NCI-H345 (cell line): ENCODE measurements around the gene IL17RC.
A peak's percentile ranks its signal among the peaks of the same experiment; 100 is the strongest.
"Not testable (repeated sequence)": the region's sequence is repeated elsewhere in the genome, so short reads cannot be mapped to it uniquely, and the experiment has no call there.

ENCODE experiments used
- DNase-seq: peaks from one replicate; lab custom pipeline; 2025; lab: John Stamatoyannopoulos, UW

The IL17RC gene

DNA sequence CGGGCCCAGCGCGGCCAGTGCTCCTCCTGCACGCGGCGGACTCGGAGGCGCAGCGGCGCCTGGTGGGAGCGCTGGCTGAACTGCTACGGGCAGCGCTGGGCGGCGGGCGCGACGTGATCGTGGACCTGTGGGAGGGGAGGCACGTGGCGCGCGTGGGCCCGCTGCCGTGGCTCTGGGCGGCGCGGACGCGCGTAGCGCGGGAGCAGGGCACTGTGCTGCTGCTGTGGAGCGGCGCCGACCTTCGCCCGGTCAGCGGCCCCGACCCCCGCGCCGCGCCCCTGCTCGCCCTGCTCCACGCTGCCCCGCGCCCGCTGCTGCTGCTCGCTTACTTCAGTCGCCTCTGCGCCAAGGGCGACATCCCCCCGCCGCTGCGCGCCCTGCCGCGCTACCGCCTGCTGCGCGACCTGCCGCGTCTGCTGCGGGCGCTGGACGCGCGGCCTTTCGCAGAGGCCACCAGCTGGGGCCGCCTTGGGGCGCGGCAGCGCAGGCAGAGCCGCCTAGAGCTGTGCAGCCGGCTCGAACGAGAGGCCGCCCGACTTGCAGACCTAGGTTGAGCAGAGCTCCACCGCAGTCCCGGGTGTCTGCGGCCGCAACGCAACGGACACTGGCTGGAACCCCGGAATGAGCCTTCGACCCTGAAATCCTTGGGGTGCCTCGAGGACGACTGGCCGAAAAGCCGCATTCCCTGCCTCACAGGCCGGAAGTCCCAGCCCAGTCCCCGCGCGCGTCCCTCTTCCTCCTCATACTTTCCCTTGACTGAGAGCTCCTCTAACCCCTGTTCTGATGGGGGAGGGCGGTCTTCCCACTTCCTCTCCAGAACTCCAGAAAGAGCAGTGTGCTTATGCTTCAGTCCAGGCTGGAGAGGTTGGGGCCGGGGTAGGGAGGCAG is 1.4 kb upstream of the IL17RC start:
- peak; percentile 15 for DNase-seq

DNA sequence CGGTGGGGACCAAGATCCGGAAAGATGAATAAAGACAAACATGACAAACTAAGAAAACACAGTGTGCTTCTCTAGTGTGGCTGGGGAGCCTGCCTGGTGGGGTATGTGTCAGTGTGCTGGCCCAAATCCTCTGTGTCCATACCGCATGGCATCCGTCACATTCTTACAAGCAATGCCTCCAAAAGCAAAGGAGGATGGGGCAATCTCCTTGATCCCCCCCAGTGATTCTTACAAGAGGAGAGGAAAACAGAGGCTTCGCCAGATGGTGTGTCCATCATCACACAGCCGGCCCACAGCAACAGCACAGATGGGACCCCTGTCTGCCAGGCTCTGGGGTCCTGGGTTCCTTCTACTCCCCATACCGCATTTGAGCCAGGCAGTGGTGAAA is 558 bp upstream of the IL17RC start:
- no peak for DNase-seq

DNA sequence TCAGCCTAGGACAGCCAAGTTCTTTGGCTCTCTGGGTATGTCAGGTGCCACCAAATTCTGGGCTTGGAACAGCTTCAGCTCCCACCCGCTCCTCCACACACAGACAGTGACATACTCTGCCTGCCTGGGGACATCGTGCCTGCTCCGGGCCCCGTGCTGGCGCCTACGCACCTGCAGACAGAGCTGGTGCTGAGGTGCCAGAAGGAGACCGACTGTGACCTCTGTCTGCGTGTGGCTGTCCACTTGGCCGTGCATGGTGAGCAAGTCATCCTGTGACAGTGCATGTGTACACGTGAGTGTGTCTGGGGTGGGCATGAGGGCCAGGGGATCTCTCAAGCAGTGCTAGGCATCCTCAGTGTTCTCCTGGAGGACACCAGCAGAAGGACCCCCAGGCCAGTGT is 922 bp downstream of the IL17RC start:
- no peak for DNase-seq

DNA sequence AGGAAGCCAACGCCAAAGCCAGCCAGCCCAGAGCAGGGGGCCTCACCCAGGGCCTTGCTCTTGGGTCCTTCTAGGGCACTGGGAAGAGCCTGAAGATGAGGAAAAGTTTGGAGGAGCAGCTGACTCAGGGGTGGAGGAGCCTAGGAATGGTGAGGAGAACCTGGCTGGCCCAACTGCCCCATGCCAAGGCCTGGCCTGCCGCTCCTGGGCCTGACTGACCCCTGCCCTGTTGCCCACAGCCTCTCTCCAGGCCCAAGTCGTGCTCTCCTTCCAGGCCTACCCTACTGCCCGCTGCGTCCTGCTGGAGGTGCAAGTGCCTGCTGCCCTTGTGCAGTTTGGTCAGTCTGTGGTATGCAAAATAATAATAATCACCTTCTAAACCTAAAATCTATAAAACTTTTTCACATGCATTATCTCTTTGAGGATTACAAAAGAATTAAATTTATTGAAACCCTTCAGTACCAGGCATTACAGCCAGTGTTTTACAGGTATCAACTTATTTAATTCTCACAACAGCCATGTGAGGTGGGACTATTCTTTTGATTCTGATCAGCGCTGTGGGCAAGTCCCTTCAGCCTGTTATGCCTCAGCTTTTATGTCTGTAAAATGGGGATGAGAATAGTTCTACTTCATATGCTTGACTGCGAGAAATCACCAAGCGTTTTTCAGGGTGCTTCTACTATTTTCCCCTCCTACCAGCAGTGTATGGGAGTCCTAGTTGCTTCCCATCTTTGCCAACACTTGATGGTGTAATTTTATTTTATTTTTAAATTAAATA is 1.6 kb downstream of the IL17RC start:
- no peak for DNase-seq

DNA sequence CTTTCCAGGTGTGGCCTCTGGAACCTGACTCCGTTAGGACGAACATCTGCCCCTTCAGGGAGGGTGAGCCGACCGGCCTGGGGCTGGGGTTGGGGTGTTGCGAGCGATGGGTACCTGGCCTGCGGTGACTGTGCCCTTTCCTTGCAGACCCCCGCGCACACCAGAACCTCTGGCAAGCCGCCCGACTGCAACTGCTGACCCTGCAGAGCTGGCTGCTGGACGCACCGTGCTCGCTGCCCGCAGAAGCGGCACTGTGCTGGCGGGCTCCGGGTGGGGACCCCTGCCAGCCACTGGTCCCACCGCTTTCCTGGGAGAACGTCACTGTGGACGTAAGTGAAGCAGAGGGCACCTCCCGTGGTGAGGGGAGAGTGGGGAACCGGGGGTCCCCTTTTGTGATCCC is 11.3 kb downstream of the IL17RC start:
- DNase-seq: no peak

DNA sequence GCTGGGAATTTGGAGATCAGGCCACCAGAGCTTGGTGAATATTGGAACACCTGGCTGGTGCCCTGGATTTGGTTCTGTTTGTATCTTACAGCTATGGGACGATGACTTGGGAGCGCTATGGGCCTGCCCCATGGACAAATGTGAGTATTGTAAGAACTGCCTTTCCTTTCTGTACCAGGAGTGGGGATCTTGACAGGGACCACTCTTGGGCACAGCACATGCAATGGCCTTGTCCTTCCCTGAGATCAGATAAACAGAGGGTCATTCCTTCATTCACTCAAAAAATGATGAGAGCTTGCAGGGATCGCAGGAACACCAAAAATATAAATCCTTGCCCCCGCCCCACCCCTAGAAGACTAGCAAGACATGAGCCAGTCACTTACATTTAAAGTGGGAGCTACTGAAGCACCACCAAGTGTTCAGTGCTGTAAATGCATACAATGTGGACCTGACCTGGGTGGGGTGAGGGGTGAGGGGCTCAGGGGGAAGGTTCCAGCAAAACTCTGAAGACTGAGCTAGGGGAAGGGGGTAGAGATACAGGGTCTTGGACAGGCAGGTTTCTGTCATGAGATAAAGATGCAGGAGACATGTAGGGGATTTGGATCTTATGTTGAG is 14.0 kb downstream of the IL17RC start:
- DNase-seq: no peak

DNA sequence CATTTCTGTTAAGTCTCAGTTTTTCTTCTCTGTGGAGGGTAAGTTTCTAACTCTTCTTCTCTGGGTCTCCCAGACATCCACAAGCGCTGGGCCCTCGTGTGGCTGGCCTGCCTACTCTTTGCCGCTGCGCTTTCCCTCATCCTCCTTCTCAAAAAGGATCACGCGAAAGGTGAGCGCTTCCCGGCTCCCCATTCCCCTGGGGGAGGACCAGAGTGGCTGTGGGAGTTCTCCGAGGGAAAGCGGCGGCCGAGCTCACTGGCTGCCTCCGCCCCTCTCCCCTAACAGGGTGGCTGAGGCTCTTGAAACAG is 15.6 kb downstream of the IL17RC start:
- no peak for DNase-seq

DNA sequence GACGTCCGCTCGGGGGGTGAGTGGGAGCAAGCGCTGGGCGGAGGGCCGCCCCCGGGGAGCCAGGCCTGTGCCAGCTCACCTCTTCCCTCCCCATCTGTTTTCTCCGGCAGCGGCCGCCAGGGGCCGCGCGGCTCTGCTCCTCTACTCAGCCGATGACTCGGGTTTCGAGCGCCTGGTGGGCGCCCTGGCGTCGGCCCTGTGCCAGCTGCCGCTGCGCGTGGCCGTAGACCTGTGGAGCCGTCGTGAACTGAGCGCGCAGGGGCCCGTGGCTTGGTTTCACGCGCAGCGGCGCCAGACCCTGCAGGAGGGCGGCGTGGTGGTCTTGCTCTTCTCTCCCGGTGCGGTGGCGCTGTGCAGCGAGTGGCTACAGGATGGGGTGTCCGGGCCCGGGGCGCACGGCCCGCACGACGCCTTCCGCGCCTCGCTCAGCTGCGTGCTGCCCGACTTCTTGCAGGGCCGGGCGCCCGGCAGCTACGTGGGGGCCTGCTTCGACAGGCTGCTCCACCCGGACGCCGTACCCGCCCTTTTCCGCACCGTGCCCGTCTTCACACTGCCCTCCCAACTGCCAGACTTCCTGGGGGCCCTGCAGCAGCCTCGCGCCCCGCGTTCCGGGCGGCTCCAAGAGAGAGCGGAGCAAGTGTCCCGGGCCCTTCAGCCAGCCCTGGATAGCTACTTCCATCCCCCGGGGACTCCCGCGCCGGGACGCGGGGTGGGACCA is 16.1 kb downstream of the IL17RC start:
- peak; percentile 73 for DNase-seq

DNA sequence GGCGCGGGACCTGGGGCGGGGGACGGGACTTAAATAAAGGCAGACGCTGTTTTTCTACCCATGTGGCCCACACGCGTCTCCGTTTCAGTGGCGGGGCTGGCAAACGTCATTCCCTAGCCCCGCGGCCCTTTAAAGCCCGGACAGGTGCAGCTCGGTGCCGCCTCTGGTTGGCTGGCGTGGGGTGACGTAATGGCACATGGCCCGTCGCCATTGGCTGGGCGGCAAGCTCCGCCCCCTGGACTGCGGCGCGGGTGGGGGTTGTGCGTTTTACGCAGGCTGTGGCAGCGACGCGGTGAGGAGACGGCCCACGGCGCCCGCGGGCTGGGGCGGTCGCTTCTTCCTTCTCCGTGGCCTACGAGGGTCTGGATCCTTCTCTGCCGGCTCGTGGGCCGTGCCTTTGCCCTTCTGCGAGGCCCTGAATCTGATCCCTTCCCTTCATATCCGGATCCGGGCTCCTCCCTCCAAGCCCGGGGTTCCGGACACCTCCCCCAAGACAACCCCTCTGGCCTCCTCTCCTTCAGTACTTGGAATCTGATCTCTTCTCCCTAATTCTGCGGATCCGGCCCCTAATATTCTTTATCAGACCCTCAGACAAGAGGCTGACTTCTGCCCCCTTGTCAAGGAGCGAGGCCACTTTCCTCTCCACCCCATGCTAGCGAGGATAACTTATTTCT is 16.8 kb downstream of the IL17RC start, which contains the start of gene CRELD1:
TSS of gene CRELD1 (plus strand) at position 274 of the 674 bp plus-strand sequence. CDS start 605 bp downstream, outside the sequence.
- peak; percentile 95 for DNase-seq

DNA sequence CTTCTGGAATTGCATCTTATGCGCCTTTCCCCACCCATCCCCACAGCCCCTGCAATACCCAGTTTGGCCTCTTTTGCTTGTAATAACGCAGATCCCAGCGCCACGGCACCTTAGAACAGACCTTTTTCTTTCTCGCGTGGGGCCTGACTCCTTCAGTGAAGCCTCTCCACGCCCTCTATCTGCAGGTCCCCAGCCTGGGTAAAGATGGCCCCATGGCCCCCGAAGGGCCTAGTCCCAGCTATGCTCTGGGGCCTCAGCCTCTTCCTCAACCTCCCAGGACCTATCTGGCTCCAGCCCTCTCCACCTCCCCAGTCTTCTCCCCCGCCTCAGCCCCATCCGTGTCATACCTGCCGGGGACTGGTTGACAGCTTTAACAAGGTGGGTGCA is 17.3 kb downstream of the IL17RC start:
- DNase-seq: no peak

DNA sequence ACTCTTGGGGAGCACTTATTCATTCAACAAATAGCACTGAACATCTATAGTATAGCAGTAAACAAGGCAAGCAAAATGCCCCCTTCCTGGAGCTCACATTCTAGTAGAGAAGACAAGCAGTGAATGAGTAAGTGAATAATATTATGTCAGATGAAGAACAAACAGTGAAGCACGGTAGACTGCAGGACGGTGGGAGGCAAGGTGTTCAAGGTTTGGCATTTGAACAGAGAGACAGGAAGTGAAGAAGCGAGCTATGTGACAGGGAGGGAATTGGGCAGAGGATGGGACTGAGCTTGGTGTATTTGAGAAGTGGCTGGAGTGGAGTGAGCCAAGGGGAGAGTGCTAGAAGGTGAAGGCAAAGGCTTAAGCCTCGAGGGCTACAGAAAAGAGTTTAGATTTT is 18.1 kb downstream of the IL17RC start:
- no peak for DNase-seq

DNA sequence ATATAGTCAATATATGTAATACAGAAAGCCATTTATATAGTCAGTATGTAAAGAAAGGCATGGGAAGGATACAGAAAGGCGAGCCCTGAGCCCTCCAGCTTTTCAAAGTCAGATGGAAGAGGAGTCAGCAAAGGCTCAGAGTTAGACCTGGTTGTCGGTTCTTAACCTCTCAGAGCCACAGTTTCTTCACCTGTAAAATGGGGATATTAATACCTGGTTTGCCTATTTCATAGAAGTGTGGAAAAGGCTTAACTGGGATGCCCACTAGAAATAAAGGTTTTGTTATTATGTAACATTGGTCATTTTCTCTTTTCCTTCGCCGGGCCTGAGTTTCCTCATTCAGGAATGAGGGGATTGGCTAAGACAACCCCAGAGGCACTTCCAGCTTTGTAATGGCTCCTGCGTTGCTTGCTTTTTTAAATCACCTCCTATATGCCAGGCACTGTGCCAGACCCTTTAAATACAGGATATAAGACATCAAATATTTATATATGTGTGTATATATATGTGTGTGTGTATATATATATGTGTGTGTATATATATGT is 19.1 kb downstream of the IL17RC start:
- DNase-seq: no peak

DNA sequence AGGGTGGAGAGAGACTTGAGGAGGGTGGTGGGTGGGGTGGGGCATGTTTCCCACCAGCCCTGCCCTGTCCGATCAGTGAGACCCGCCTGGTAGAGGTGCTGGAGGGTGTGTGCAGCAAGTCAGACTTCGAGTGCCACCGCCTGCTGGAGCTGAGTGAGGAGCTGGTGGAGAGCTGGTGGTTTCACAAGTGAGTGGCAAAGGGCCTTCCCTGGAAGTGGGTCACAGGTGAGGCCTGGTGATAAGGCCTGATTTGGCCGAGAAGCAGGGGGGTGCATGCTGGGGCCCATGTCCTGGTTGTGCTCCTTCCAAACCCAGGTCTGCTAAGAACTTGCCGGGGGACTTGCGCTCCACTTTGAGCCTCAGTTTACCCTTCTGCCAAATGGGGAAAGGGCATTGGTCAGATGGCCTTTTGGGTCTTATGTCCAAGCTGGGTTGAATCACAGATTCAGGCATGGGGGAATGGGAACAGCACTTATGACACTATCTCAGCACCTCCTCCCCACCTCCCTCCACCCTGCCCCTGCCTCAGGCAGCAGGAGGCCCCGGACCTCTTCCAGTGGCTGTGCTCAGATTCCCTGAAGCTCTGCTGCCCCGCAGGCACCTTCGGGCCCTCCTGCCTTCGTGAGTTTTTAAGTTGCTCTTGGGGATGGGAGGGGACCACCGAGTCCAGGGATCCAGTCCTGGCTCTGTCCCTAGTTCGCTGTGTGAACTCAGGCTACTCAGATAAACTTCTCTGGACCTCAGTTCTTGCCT is 20.8 kb downstream of the IL17RC start:
- no peak for DNase-seq

DNA sequence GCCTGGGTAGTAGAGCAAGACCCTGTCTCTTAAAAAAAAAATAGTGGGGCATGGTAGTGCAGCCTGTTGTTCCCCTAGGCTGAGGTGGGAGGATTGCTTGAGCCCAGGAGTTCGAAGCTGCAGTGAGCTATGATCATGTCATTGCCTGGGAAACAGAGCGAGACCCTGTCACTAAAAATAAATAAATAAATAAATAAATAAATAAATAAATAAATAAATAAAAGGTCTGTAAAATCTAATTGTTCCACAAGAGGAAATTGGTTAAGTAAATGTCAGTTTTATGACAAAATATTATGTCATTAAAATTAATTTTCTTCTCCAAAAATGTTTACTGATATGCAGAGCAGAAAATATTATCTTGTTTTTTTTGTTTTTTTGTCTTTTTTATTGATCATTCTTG is 22.1 kb downstream of the IL17RC start:
- DNase-seq: no peak

DNA sequence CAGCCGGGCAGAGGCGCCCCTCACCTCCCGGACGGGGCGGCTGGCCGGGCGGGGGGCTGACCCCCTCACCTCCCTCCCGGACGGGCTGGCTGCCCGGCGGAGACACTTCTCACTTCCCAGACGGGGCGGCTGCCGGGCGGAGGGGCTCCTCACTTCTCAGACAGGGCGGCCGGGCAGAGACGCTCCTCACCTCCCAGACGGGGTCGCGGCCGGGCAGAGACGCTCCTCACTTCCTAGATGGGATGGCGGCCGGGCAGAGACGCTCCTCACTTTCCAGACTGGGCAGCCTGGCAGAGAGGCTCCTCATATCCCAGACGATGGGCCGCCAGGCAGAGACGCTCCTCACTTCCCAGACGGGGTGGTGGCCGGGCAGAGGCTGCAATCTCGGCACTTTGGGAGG is 23.0 kb downstream of the IL17RC start:
- not testable (repeated sequence) for DNase-seq

DNA sequence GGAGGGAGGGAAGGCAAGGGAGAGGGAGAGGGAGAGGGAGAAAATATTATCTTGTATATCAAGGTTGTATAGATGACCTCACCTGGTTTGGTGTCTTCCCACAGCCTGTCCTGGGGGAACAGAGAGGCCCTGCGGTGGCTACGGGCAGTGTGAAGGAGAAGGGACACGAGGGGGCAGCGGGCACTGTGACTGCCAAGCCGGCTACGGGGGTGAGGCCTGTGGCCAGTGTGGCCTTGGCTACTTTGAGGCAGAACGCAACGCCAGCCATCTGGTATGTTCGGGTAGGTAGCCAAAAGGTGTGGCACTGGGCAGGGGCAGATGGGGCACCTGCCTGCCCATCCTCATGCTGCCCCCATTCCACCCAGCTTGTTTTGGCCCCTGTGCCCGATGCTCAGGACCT is 23.8 kb downstream of the IL17RC start:
- no peak for DNase-seq

DNA sequence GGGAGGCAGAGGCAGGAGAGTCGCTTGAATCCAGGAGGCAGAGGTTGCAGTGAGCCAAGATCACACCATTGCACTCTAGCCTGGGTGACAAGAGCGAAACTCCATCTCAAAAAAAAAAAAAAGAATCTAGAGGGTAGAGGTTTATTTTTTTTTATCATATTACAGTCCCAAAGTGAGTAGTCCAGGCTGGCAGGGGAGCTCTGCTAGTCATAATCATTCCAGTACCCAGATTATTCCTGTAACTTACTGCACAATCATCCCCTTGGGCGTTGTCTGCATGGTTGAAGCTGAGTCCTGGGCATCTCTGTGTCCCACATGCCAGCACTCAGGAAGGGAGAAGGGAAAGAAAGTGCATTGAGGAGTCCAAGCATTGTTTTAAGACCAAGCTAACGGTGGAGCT is 25.3 kb downstream of the IL17RC start:
- no peak for DNase-seq

DNA sequence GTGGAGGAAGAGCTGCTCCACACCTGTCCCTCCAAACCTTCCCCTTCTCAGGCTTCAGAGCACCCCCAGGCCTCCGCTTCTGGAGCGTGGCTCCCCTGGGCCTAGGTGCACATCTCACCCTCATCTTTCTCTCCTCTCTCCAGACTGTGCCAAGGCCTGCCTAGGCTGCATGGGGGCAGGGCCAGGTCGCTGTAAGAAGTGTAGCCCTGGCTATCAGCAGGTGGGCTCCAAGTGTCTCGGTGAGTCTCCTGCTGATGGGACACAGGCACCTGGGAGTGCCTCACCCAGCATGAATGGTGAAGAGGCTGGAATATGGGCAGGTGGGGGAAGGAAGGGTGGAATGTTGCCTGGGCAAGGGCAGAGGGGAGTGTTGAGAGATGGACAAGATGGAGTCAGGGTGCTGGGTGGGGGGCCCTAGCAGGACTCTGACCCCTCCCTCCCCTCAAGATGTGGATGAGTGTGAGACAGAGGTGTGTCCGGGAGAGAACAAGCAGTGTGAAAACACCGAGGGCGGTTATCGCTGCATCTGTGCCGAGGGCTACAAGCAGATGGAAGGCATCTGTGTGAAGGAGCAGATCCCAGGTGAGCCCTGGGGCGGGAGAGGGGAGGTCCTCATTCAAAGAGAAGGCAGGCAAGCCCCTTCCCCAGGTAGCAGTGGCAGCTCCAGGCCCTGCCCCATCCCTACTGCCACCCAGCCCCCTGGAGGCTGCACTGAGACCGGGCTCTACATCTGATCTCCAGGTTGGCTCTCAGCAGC is 26.2 kb downstream of the IL17RC start:
- no peak for DNase-seq

DNA sequence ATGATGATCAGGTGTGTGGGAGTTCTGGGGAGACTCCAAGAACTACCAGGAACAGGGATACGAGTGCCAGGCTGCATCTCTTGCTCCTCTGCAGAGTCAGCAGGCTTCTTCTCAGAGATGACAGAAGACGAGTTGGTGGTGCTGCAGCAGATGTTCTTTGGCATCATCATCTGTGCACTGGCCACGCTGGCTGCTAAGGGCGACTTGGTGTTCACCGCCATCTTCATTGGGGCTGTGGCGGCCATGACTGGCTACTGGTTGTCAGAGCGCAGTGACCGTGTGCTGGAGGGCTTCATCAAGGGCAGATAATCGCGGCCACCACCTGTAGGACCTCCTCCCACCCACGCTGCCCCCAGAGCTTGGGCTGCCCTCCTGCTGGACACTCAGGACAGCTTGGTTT is 27.4 kb downstream of the IL17RC start:
- no peak for DNase-seq

DNA sequence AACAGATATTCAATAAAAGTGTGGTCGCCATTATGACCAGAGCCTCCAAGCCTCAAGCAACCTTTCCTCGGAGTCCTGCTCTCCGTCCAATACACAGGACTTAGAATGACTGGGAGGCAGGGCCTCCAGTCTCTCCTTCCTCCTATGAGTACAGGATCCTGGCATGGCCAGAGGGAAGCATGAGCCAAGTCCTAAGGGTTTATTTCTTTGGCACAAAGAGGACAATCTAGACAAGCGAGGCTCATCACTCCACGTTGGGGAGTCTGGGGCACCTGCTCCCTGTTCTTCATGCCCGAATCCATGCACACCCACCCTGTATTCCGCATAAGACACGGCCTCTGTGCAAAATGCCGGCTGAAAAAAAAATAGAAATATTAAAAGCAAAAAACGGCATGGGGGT is 28.5 kb downstream of the IL17RC start:
- DNase-seq: no peak
